Effector memory CD8-positive, alpha-beta T cell (primary cell): ENCODE data around the gene ZNF213.

ENCODE experiments used
- ATAC-seq: fragments of 150-1000 bp; cut with Tn5 transposase; replicated peaks from 2 replicates; pipeline ENCODE4 v1.10.0; 2021; ENCODE audit warnings: mild to moderate bottlenecking, moderate library complexity
- DNase-seq, 3 experiments: peaks; one replicate each; pipeline ENCODE4 v3.0.0; 2021
- H3K27ac Mint-ChIP-seq, 2 donors: one replicate each; pipeline ENCODE4 v1.8.0; 2022; ENCODE audit warnings: mild to moderate bottlenecking in 2 of 2, mixed read lengths in 2 of 2, moderate library complexity in 2 of 2
- H3K27me3 Mint-ChIP-seq, 2 donors: one replicate each; pipeline ENCODE4 v1.8.0; 2022; ENCODE audit warnings: mixed read lengths in 2 of 2
- H3K36me3 Mint-ChIP-seq: one replicate; pipeline ENCODE4 v1.8.0; 2022; ENCODE audit warnings: mild to moderate bottlenecking, moderate library complexity, mixed read lengths; ENCODE audit not compliant: insufficient read depth
- H3K4me1 Mint-ChIP-seq, 2 donors: one replicate each; pipeline ENCODE4 v1.8.0; 2022; ENCODE audit warnings: low read depth in 2 of 2, mixed read lengths in 2 of 2
- H3K4me3 Mint-ChIP-seq, 2 donors: one replicate each; pipeline ENCODE4 v1.8.0; 2022; ENCODE audit warnings: mild to moderate bottlenecking in 2 of 2, mixed read lengths in 2 of 2, moderate library complexity in 2 of 2
- H3K9me3 Mint-ChIP-seq, 2 donors: one replicate each; pipeline ENCODE4 v1.8.0; 2022; ENCODE audit warnings: mixed read lengths in 2 of 2

ZNF213 gene

GRCh38 chr16:3152277-3152990 is 17.6 kb downstream of the ZNF213 start:
- Mint-ChIP-seq H3K4me3 (peak overlapping the region; percentile 83 to 95), H3K9me3 (peaks cover 5 to 8% of the 10 kb centered on the region in 2 donors), H3K27me3 (no peaks in the 10 kb centered on the region), H3K36me3 (peaks cover 65% of the 10 kb centered on the region), H3K27ac (peak overlapping the region; percentile 100), H3K4me1 (peaks cover 25 to 34% of the 10 kb centered on the region in 2 donors)
- DNase-seq: peak; percentile 66 to 75 (median 67)
- ATAC-seq: peak; percentile 23

DNA sequence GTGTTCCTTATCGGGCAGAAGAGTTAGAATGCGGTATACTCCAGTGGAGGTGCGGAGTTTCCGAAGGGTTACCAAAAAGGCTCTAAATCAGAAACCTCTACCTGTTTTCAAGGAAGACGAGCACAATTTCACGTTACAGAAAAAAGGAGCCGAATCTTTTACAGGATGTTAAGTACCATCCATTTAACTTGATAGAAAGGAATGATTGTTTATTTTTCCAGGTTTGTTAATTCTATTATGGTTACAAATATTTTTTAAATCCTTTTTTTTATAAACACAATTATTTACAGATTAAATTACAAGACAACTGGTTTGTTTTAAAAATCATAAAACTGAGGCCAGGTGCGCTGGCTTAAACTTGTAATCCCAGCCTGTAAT is 18.2 kb downstream of the ZNF213 start:
- peaks cover 30 to 39% of the 10 kb centered on the region in 2 donors for H3K4me1 Mint-ChIP-seq
- DNase-seq (no peak), ATAC-seq (no peak)
- H3K4me3 Mint-ChIP-seq: peak overlapping the region; percentile 83 to 95
- H3K9me3 Mint-ChIP-seq: peaks cover 5 to 8% of the 10 kb centered on the region in 2 donors
- peak overlapping the region; percentile 100 for H3K27ac Mint-ChIP-seq
- H3K27me3 Mint-ChIP-seq: no peaks in the 10 kb centered on the region
- peaks cover 70% of the 10 kb centered on the region for H3K36me3 Mint-ChIP-seq

DNA sequence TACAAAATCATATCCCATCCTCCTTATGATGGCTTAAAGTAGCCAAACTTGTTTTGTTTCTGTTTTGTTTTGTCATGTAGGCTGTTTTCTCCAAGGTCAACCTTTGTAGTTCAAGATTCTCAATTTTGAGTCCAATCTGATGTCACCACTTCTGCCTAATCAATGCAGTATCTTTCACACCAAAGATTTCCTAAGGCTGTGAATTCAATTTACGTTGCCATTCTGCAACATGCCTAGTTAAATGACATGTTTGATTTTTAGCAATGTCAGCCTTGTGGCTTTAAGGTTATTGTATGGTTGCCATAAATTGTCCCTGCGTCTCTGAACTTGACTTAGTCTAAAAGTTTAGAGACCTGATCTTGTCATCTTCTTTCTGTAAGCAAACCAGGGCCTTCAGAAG is 20.4 kb downstream of the ZNF213 start:
- ATAC-seq (no peak), DNase-seq (no peak)
- Mint-ChIP-seq H3K4me3 (no peak overlapping the region), H3K9me3 (peaks cover 8% of the 10 kb centered on the region in 2 donors), H3K27ac (peak overlapping the region in 1 of 2 donors; percentile 78), H3K36me3 (peaks cover 73% of the 10 kb centered on the region), H3K4me1 (peaks cover 40 to 43% of the 10 kb centered on the region in 2 donors), H3K27me3 (no peaks in the 10 kb centered on the region)

DNA sequence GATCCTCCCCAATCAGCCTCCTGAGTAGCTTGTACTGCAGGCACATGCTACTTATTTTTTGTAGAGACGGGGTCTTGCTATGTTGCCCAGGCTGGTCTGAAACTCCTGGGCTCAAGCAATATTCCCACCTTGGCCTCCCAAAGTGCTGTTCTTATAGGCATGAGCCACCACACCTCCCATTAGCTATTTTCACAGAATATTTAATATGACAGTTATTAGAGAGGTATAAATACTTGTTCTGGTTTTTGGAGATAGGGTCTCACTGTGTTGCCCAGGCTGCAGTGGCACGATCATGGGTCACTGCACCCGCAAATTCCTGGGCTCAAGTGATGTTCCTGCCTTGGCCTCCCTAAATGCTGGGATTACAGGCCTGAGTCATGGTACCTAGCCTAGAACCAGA is 21.1 kb downstream of the ZNF213 start:
- Mint-ChIP-seq H3K27ac (no peak overlapping the region), H3K9me3 (peaks cover 8% of the 10 kb centered on the region in 2 donors), H3K36me3 (peaks cover 68% of the 10 kb centered on the region), H3K27me3 (no peaks in the 10 kb centered on the region), H3K4me3 (no peak overlapping the region), H3K4me1 (peaks cover 35 to 36% of the 10 kb centered on the region in 2 donors)
- ATAC-seq: no peak
- no peak for DNase-seq

DNA sequence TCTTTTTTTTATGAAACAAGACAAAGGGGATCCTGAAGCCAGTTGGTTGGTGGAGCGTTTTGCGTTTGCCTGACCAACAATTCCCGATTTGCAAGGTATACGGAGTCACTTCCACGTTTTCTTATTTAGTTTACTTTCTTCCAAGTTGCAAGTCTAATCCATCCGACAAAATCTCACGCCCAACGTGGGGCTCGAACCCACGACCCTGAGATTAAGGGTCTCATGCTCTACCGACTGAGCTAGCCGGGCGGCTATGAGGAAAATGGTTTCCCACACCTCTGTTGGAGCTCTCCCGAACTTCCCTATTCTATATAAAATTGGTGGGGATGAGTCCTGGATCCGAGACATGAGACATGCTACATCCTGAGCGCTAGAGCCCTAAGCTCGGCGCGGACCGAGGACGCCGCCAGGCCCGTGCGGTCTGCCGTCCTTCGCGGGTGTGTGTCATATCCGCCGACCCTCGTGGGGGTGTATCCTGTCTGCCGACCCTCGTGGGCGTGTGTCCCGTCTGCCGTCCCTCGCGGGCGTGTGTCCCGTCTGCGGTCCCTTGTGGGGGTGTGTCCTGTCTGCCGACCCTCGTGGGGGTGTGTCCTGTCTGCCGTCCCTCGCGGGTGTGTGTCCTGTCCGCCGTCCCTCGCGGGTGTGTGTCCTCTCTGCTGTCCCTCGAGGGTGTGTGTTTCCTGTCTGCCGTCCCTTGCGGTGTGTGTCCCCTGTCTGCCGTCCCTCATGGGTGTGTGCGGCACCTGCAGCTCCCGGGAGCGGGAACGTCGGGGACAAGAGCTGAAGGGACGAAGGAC is 22.6 kb downstream of the ZNF213 start:
- Mint-ChIP-seq H3K36me3 (peaks cover 59% of the 10 kb centered on the region), H3K4me3 (peak overlapping the region; percentile 97 to 98), H3K4me1 (peaks cover 28% of the 10 kb centered on the region in 2 donors), H3K27me3 (no peaks in the 10 kb centered on the region), H3K9me3 (peaks cover 7 to 8% of the 10 kb centered on the region in 2 donors), H3K27ac (peak overlapping the region; percentile 98 to 99)
- DNase-seq: peak; percentile 60 to 62 (median 61)
- peak; percentile 56 for ATAC-seq

DNA sequence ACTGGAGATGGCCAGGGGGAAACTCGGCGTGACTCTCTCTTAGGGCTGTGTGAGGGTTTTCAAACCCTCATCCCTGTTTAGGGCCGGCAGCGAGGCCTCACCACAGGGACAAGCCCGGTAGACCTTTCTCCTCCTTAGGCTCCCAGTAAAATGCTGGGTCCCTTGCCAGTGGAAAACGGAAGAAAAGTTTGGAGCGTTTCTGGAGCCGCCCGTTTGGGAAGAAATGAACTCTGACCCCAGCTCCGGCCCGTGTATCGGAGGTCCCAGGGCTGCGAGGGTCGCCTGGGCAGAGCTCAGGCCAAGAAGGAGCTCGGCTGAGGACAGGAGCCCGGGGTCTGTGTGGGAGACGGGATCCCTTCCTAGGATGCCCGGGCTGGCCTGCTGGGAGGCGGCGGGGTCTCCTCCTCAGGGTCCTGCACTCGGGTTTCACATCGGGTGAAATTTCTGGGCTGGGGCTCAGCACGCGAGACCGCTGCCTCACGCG is 23.2 kb downstream of the ZNF213 start:
- H3K27ac Mint-ChIP-seq: peak overlapping the region; percentile 98 to 99
- DNase-seq: no peak
- peak overlapping the region; percentile 97 to 98 for H3K4me3 Mint-ChIP-seq
- ATAC-seq: no peak
- peaks cover 52% of the 10 kb centered on the region for H3K36me3 Mint-ChIP-seq
- no peaks in the 10 kb centered on the region for H3K27me3 Mint-ChIP-seq
- H3K9me3 Mint-ChIP-seq: peaks cover 5 to 8% of the 10 kb centered on the region in 2 donors
- peaks cover 23 to 24% of the 10 kb centered on the region in 2 donors for H3K4me1 Mint-ChIP-seq

DNA sequence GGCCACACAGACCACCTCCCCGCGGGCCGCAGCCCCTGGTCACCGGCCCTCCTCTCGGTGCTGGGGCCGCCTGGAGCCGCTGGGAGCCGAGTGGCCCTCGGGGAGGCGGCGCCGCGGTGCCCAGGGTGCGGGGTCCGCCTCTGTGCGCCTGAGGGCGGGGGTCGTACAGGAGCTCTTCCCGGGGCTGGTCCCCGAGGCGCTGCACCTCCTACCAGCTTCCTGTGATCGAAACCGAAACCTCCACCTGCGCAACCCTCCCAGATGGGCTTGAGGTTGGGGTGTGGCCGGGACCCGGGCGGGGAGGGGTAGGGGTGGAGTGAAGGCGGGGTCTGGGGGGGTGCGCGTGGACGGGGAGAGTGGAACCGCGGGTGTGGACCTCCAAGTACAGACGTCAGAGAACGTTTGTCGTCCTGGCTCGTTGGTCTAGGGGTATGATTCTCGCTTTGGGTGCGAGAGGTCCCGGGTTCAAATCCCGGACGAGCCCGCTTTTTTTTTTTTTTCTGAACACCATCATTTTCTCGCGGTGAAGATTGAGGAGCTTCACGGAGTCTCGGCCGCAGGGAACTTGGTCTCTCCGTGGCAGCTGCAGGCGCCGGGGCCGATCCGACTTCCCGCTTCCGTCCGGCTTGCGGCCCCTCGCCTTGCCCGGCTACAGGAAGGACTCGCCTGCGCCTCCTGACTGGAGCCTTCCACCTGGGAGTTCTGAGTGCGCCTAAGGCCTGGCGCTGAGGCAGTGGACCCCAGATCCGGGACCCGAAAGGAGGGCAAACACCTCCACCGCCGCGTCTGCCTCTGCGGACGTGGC is 23.9 kb downstream of the ZNF213 start:
- H3K36me3 Mint-ChIP-seq: peaks cover 52% of the 10 kb centered on the region
- DNase-seq (peak; percentile 92 to 96 (median 94)), ATAC-seq (peak; percentile 84)
- H3K4me1 Mint-ChIP-seq: peaks cover 23 to 25% of the 10 kb centered on the region in 2 donors
- peak overlapping the region; percentile 98 to 99 for H3K27ac Mint-ChIP-seq
- no peaks in the 10 kb centered on the region for H3K27me3 Mint-ChIP-seq
- peak overlapping the region; percentile 97 to 98 for H3K4me3 Mint-ChIP-seq
- H3K9me3 Mint-ChIP-seq: peaks cover 5 to 8% of the 10 kb centered on the region in 2 donors

GRCh38 chr16:3161235-3162018 is 26.6 kb downstream of the ZNF213 start:
- ATAC-seq (no peak), DNase-seq (no peak)
- Mint-ChIP-seq H3K4me1 (peaks cover 32 to 33% of the 10 kb centered on the region in 2 donors), H3K9me3 (peaks cover 0 to 5% of the 10 kb centered on the region in 2 donors), H3K27me3 (no peaks in the 10 kb centered on the region), H3K27ac (no peak overlapping the region), H3K4me3 (no peak overlapping the region), H3K36me3 (peaks cover 43% of the 10 kb centered on the region)

DNA sequence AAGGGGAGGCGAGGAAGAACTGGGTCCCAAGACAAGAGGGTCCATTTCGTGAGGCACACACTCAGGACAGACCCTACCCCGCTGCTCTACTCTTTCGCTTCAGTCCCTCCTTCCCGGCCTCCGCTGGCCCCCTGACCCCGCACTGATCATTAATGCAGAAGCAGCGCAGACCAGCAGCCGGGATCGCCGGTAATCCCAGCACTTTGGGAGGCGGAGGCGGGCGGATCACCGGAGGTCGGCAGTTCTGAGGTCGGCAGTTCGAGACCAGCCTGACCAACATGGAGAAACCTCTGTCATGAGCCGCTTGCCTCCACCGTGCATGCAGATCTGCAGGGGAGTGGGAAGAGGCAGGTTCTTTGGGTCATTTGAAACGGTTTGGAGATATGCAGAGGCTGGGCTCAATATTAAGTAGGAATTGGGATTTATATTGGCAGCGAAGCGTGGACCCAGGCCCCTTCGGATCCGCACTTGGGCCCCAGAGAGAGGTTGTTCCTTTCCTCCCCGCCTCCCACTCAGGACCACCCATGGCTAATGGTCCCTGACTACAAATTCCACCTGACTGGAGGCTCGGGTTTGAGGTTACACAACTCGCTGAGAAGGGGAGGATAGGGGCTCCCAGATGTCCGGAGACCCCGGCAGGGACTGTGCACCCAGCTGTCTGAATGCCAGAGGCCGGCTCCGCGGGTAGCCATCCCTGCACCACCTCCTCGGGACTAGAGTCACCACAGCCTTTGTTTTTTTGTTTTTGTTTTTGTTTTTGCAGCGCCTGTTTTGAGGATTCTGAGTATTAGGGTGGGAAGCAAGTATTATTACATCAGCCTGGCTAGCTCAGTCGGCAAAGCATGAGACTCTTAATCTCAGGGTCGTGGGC is 29.5 kb downstream of the ZNF213 start:
- H3K9me3 Mint-ChIP-seq: no peaks in the 10 kb centered on the region
- H3K36me3 Mint-ChIP-seq: peaks cover 14% of the 10 kb centered on the region
- no peaks in the 10 kb centered on the region for H3K27me3 Mint-ChIP-seq
- H3K4me3 Mint-ChIP-seq: no peak overlapping the region
- H3K27ac Mint-ChIP-seq: peak overlapping the region in 1 of 2 donors; percentile 25
- H3K4me1 Mint-ChIP-seq: peaks cover 13 to 15% of the 10 kb centered on the region in 2 donors
- DNase-seq (no peak), ATAC-seq (no peak)

DNA sequence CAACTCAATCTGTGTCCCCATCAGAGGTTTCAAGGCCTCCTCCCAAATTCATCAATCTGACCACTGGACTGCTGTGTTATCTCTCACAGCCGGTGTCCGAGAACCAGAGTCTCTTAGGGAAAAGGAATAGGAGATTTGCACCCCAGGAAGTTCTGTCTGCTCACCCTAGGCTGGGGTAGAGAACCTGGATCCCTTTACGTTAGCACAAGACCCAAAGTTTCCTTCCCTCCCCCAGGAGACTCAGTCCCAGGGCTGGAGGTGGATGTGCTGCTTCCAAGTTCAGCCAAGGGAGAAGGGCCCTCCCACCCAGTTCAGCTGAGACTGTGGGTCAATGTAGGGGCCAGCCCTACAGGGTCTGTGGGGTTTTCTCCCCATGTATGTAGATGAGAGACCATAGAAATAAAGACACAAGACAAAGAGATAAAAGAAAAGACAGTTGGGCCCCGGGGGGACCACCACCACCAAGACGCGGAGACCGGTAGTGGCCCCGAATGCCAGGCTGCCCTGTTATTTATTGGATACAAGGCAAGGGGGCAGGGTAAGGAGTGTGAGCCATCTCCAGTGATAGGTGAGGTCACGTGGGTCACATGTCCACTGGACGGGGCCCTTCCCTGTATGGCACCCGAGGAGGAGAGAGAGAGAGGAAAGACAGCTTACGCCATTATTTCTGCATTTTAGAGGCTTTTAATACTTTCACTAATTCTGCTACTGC is 30.4 kb downstream of the ZNF213 start:
- no peaks in the 10 kb centered on the region for H3K9me3 Mint-ChIP-seq
- H3K36me3 Mint-ChIP-seq: peaks cover 8% of the 10 kb centered on the region
- peaks cover 9 to 10% of the 10 kb centered on the region in 2 donors for H3K4me1 Mint-ChIP-seq
- ATAC-seq (no peak), DNase-seq (no peak)
- H3K27me3 Mint-ChIP-seq: no peaks in the 10 kb centered on the region
- H3K4me3 Mint-ChIP-seq: peak overlapping the region; percentile 58 to 63
- peak overlapping the region; percentile 59 to 76 for H3K27ac Mint-ChIP-seq

GRCh38 chr16:3166505-3166886 is 31.7 kb downstream of the ZNF213 start:
- Mint-ChIP-seq H3K27me3 (peaks cover 0 to 8% of the 10 kb centered on the region in 2 donors), H3K4me1 (peaks cover 17% of the 10 kb centered on the region in 2 donors), H3K4me3 (no peak overlapping the region), H3K27ac (no peak overlapping the region), H3K36me3 (peaks cover 10% of the 10 kb centered on the region), H3K9me3 (no peaks in the 10 kb centered on the region)
- DNase-seq: no peak
- no peak for ATAC-seq
